Duodenal mucosa (tissue), 2 donors: Measurements from ENCODE around the gene ELF4.

Experiments used
- H3K27ac ChIP-seq: one replicate; pipeline ENCODE4 v1.7.0; 2013; ENCODE audit warnings: low read depth, low read length
- H3K27me3 ChIP-seq, 2 donors: one replicate each; pipeline ENCODE4 v1.7.0; 2013; ENCODE audit warnings: low read length in 2 of 2, control low read depth in 1 of 2; ENCODE audit not compliant: insufficient read depth in 2 of 2, control insufficient read depth in 1 of 2
- H3K36me3 ChIP-seq, 2 donors: one replicate each; pipeline ENCODE4 v1.7.0; 2013; ENCODE audit warnings: low read length in 2 of 2, control low read depth in 1 of 2; ENCODE audit not compliant: insufficient read depth in 2 of 2, control insufficient read depth in 1 of 2
- H3K4me1 ChIP-seq, 2 donors: one replicate each; pipeline ENCODE4 v1.7.0; 2013; ENCODE audit warnings: low read length in 2 of 2, control low read depth in 1 of 2; ENCODE audit not compliant: insufficient read depth in 2 of 2, control insufficient read depth in 1 of 2
- H3K4me3 ChIP-seq, 2 donors: one replicate each; pipeline ENCODE4 v1.7.0; 2013; ENCODE audit warnings: low read length in 2 of 2, low read depth in 1 of 2
- H3K9ac ChIP-seq, 2 donors: one replicate each; pipeline ENCODE4 v1.7.0; 2013; ENCODE audit warnings: low read length in 2 of 2, low read depth in 1 of 2
- H3K9me3 ChIP-seq, 2 donors: one replicate each; pipeline ENCODE4 v1.7.0; 2013; ENCODE audit warnings: low read length in 2 of 2, control low read depth in 1 of 2; ENCODE audit not compliant: control insufficient read depth in 1 of 2

ELF4 gene

GRCh38 chrX:130049821-130050220, 60.5 kb downstream of the ELF4 start:
- no peaks in the 10 kb centered on the region for H3K9me3 ChIP-seq
- no peak overlapping the region for H3K4me3 ChIP-seq
- H3K36me3 ChIP-seq: peaks cover 26 to 52% of the 10 kb centered on the region in 2 donors
- H3K9ac ChIP-seq: no peak overlapping the region
- no peak overlapping the region for H3K27ac ChIP-seq
- H3K4me1 ChIP-seq: no peaks in the 10 kb centered on the region
- no peaks in the 10 kb centered on the region for H3K27me3 ChIP-seq

DNA sequence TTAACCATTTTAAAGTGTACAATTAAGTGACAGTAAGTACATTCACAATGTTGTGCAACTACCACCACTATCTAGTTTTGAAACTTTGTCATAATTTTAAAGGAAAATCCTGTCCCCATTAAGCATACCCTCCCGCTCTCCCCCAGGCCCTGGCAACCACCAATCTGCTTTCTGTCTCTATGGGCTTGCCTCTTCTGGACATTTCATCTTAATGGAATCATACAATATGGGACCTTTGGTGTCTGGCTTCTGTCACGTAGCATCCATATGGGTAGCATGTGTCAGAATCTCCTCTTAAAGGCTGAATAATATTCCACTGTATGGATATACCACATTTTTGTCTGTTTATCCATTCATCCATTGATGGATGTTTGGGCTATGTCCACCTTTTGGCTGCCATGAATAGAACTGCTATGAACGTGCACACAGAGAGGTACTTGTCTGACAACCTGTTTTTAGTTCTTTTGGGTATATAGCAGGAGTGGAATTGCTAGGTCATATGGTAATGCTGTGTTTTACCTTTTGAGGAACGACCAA, 61.5 kb downstream of the ELF4 start:
- H3K36me3 ChIP-seq: peaks cover 24 to 46% of the 10 kb centered on the region in 2 donors
- no peaks in the 10 kb centered on the region for H3K4me1 ChIP-seq
- H3K27me3 ChIP-seq: no peaks in the 10 kb centered on the region
- H3K27ac ChIP-seq: no peak overlapping the region
- H3K9me3 ChIP-seq: no peaks in the 10 kb centered on the region
- no peak overlapping the region for H3K9ac ChIP-seq
- no peak overlapping the region for H3K4me3 ChIP-seq

DNA sequence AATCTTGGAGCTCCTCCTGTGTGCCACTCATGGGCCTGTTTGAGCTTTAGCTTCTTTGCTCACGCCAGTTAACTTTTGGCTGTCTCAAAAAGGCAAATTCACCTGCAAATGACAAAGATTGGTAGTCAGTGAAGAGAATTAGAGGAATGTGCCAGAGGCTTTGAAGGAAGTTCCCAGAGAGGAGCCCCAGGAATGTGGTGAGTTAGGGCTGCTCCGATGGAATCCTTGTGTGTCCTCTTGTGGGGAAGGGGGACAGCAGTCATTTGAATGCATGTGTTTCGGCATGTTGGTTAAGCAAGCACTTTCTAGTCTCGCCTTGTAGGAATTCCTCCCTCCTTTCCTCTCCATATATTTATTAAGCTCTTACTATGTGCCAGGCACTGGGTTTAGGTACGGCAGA, 62.9 kb downstream of the ELF4 start:
- no peak overlapping the region for H3K27ac ChIP-seq
- no peak overlapping the region for H3K4me3 ChIP-seq
- H3K9me3 ChIP-seq: no peaks in the 10 kb centered on the region
- no peaks in the 10 kb centered on the region for H3K27me3 ChIP-seq
- peaks cover 24 to 38% of the 10 kb centered on the region in 2 donors for H3K36me3 ChIP-seq
- H3K9ac ChIP-seq: no peak overlapping the region
- H3K4me1 ChIP-seq: no peaks in the 10 kb centered on the region

- H3K4me1 ChIP-seq: peaks cover 0 to 6% of the 10 kb centered on the region in 2 donors
- peaks cover 19 to 41% of the 10 kb centered on the region in 2 donors for H3K36me3 ChIP-seq
- H3K27me3 ChIP-seq: no peaks in the 10 kb centered on the region
- no peak overlapping the region for H3K4me3 ChIP-seq
- H3K27ac ChIP-seq: no peak overlapping the region
- H3K9me3 ChIP-seq: no peaks in the 10 kb centered on the region
- no peak overlapping the region for H3K9ac ChIP-seq
These were observed 70.5 kb downstream of the ELF4 start for GRCh38 chrX:130039847-130040246.

- H3K4me3 ChIP-seq: no peak overlapping the region
- H3K27me3 ChIP-seq: no peaks in the 10 kb centered on the region
- no peak overlapping the region for H3K9ac ChIP-seq
- H3K27ac ChIP-seq: no peak overlapping the region
- H3K9me3 ChIP-seq: no peaks in the 10 kb centered on the region
- no peaks in the 10 kb centered on the region for H3K4me1 ChIP-seq
- H3K36me3 ChIP-seq: peaks cover 13 to 47% of the 10 kb centered on the region in 2 donors
These were observed 76.1 kb downstream of the ELF4 start for GRCh38 chrX:130034178-130034577.

DNA sequence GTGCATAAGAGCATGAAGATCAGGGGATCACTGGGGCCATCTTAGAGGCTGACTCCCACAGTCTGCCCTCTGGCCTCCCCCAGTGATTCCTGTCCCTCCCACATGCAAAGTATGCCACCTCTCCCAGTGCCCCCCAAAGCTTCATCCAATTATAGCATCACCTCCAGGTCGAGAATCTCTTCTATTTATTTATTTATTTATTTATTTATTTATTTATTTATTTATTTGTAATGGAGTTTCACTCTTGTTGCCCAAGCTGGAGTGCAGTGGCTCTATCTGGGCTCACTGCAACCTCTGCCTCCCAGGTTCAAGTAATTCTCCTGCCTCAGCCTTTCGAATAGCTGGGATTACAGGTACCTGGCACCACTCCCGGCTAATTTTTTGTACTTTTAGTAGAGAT, 77.7 kb downstream of the ELF4 start:
- Histone ChIP-seq H3K4me1 (no peaks in the 10 kb centered on the region), H3K27me3 (no peaks in the 10 kb centered on the region), H3K9ac (no peak overlapping the region), H3K9me3 (no peaks in the 10 kb centered on the region), H3K27ac (no peak overlapping the region), H3K36me3 (peaks cover 8 to 36% of the 10 kb centered on the region in 2 donors), H3K4me3 (no peak overlapping the region)

DNA sequence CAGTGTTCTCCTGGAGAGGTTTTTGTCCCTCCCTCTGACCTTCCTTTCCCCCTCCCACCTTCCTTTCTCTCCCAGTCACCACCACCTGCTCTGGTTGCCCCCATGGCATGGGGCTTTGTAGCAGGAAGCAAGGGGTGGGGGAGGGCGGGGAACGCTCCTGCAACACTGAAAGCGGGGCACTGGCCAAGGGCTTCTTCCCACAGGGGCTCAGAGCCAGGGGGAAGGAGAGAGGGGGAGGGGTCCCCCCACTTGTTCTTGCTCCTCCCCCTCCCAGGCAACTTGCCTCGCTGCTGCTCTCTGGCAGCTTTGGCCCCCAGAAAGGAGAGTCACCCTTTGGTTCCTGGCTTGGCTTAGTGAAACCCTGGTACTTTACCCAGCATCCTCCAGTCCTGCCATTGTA, 79.5 kb downstream of the ELF4 start:
- Histone ChIP-seq H3K27me3 (no peaks in the 10 kb centered on the region), H3K9me3 (no peaks in the 10 kb centered on the region), H3K27ac (no peak overlapping the region), H3K9ac (no peak overlapping the region), H3K36me3 (peaks cover 6 to 37% of the 10 kb centered on the region in 2 donors), H3K4me1 (no peaks in the 10 kb centered on the region), H3K4me3 (no peak overlapping the region)

GRCh38 chrX:130028196-130028595, 82.1 kb downstream of the ELF4 start:
- Histone ChIP-seq H3K9me3 (no peaks in the 10 kb centered on the region), H3K27ac (no peak overlapping the region), H3K4me3 (no peak overlapping the region), H3K27me3 (no peaks in the 10 kb centered on the region), H3K4me1 (peaks cover 6 to 7% of the 10 kb centered on the region in 2 donors), H3K36me3 (peaks cover under 1 to 32% of the 10 kb centered on the region in 2 donors), H3K9ac (no peak overlapping the region)

- no peaks in the 10 kb centered on the region for H3K27me3 ChIP-seq
- H3K9ac ChIP-seq: no peak overlapping the region
- no peak overlapping the region for H3K27ac ChIP-seq
- H3K36me3 ChIP-seq: peaks cover 5 to 39% of the 10 kb centered on the region in 2 donors
- no peak overlapping the region for H3K4me3 ChIP-seq
- peaks cover 6 to 7% of the 10 kb centered on the region in 2 donors for H3K4me1 ChIP-seq
- H3K9me3 ChIP-seq: no peaks in the 10 kb centered on the region
These were observed 82.7 kb downstream of the ELF4 start for GRCh38 chrX:130027569-130027968.

GRCh38 chrX:130025256-130025655, 85.0 kb downstream of the ELF4 start:
- peaks cover 6 to 7% of the 10 kb centered on the region in 2 donors for H3K4me1 ChIP-seq
- no peak overlapping the region for H3K9ac ChIP-seq
- no peaks in the 10 kb centered on the region for H3K27me3 ChIP-seq
- no peaks in the 10 kb centered on the region for H3K9me3 ChIP-seq
- H3K4me3 ChIP-seq: no peak overlapping the region
- H3K27ac ChIP-seq: no peak overlapping the region
- peaks cover 5 to 47% of the 10 kb centered on the region in 2 donors for H3K36me3 ChIP-seq

DNA sequence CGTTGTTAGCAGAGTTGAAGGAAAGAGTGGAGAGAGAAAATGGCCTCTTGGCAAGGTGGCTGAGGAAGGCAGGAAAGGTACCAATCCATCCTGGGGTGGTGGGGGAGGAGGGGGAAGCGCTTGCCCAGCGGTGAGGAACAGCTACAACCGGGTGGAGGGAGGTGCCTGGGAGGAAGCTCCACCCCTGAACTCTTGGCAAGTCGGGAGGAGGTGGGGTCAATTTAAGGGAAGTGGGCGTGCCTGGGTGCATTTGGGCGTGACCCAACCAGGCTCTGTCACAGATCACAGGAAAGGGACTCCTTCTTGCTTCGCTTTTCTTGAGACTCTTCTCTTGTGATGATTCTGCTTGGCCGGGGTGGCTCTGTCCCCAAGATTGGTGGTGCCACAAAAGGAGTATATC, 86.2 kb downstream of the ELF4 start:
- H3K27ac ChIP-seq: no peak overlapping the region
- H3K36me3 ChIP-seq: peaks cover 5 to 44% of the 10 kb centered on the region in 2 donors
- no peaks in the 10 kb centered on the region for H3K27me3 ChIP-seq
- no peak overlapping the region for H3K9ac ChIP-seq
- peaks cover 6 to 7% of the 10 kb centered on the region in 2 donors for H3K4me1 ChIP-seq
- no peaks in the 10 kb centered on the region for H3K9me3 ChIP-seq
- H3K4me3 ChIP-seq: no peak overlapping the region
